HL-60 (cell line): ENCODE measurements around the gene CACTIN.

ENCODE experiments used
- DNase-seq, 2 experiments: peaks; one replicate each; pipeline ENCODE4 v3.0.0-alpha.2; 2010 to 2020; ENCODE audit warnings: low read depth in 1 of 2, low spot score in 1 of 2
- H3K27ac ChIP-seq: fragments of 250-450 bp; sonication (Bioruptor Pico); replicated peaks from 2 replicates; pipeline ENCODE4 v1.5.1; 2020; ENCODE audit warnings: mild to moderate bottlenecking, moderate library complexity
- H3K27me3 ChIP-seq: fragments of 250-450 bp; sonication (Bioruptor Pico); 2 replicates; pipeline ENCODE4 v1.5.1; 2021; ENCODE audit warnings: mild to moderate bottlenecking, moderate library complexity; ENCODE audit not compliant: insufficient read depth, poor library complexity, severe bottlenecking
- H3K4me3 ChIP-seq: replicated peaks from 2 replicates; pipeline ENCODE4 v1.5.1; 2011; ENCODE audit warnings: mild to moderate bottlenecking, control low read depth, low read length; ENCODE audit not compliant: insufficient read depth
- GABPA ChIP-seq: IDR thresholded peaks from 2 replicates; pipeline ENCODE4 v1.6.1; 2012; ENCODE audit warnings: low read depth
- POLR2AphosphoS5 ChIP-seq: IDR thresholded peaks from 2 replicates; pipeline ENCODE4 v1.6.1; 2012; ENCODE audit warnings: low read depth
- SPI1 ChIP-seq: IDR thresholded peaks from 2 replicates; pipeline ENCODE4 v1.6.1; 2012; ENCODE audit warnings: low read depth, mild to moderate bottlenecking, borderline replicate concordance
- TF ChIP-seq, protein P1 (sequence below): IDR thresholded peaks from one replicate; pipeline ENCODE4 v1.5.1; 2011; ENCODE audit warnings: low read length, control low read depth, inconsistent platforms; ENCODE audit not compliant: insufficient read depth
- TF ChIP-seq, protein P2 (sequence below): IDR thresholded peaks from 2 replicates; pipeline ENCODE4 v1.6.1; 2012; ENCODE audit warnings: low read depth; ENCODE audit not compliant: insufficient replicate concordance

Gene CACTIN

DNA sequence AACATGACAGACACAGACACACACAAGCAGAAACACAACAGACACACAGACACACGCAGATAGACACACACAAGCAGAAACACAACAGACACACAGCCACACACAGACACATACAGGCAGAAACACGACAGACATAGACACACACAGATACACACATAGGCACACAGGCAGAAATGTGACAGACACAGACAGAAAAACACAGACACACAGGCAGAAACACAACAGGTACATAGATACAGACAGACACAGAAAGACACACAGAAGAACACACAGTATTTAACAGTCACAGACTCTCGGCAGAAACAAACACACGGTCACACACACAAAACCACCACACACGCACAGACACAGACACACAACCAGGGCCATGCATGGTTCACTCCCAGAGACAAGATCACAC lies 20.8 kb downstream of the CACTIN start:
- no peak overlapping the region for H3K4me3 ChIP-seq
- TF ChIP-seq POLR2AphosphoS5 (no peak), SPI1 (no peak), GABPA (no peak)
- TF ChIP-seq, protein P1, sequence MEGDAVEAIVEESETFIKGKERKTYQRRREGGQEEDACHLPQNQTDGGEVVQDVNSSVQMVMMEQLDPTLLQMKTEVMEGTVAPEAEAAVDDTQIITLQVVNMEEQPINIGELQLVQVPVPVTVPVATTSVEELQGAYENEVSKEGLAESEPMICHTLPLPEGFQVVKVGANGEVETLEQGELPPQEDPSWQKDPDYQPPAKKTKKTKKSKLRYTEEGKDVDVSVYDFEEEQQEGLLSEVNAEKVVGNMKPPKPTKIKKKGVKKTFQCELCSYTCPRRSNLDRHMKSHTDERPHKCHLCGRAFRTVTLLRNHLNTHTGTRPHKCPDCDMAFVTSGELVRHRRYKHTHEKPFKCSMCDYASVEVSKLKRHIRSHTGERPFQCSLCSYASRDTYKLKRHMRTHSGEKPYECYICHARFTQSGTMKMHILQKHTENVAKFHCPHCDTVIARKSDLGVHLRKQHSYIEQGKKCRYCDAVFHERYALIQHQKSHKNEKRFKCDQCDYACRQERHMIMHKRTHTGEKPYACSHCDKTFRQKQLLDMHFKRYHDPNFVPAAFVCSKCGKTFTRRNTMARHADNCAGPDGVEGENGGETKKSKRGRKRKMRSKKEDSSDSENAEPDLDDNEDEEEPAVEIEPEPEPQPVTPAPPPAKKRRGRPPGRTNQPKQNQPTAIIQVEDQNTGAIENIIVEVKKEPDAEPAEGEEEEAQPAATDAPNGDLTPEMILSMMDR = no peak
- TF ChIP-seq, protein P2, sequence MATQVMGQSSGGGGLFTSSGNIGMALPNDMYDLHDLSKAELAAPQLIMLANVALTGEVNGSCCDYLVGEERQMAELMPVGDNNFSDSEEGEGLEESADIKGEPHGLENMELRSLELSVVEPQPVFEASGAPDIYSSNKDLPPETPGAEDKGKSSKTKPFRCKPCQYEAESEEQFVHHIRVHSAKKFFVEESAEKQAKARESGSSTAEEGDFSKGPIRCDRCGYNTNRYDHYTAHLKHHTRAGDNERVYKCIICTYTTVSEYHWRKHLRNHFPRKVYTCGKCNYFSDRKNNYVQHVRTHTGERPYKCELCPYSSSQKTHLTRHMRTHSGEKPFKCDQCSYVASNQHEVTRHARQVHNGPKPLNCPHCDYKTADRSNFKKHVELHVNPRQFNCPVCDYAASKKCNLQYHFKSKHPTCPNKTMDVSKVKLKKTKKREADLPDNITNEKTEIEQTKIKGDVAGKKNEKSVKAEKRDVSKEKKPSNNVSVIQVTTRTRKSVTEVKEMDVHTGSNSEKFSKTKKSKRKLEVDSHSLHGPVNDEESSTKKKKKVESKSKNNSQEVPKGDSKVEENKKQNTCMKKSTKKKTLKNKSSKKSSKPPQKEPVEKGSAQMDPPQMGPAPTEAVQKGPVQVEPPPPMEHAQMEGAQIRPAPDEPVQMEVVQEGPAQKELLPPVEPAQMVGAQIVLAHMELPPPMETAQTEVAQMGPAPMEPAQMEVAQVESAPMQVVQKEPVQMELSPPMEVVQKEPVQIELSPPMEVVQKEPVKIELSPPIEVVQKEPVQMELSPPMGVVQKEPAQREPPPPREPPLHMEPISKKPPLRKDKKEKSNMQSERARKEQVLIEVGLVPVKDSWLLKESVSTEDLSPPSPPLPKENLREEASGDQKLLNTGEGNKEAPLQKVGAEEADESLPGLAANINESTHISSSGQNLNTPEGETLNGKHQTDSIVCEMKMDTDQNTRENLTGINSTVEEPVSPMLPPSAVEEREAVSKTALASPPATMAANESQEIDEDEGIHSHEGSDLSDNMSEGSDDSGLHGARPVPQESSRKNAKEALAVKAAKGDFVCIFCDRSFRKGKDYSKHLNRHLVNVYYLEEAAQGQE = no peak
- peaks cover 11% of the 10 kb centered on the region for H3K27me3 ChIP-seq
- no peak overlapping the region for H3K27ac ChIP-seq
- DNase-seq = no peak

DNA sequence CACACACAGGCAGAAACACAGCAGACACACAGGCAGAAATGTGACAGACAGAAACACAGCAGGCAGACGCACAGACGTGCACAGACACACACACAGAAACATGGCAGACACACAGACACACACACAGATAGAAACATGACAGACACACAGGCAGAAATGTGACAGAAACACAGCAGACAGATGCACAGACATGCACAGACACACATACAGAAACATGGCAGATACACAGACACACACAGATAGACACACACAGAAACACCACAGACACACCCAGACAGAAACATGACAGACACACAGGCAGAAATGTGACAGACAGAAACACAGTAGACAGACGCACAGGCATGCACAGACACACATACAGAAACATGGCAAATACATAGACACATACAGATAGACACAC lies 21.2 kb downstream of the CACTIN start:
- H3K27ac ChIP-seq = no peak overlapping the region
- TF ChIP-seq, protein P2 = no peak
- peaks cover 11% of the 10 kb centered on the region for H3K27me3 ChIP-seq
- no peak overlapping the region for H3K4me3 ChIP-seq
- no peak for DNase-seq

DNA sequence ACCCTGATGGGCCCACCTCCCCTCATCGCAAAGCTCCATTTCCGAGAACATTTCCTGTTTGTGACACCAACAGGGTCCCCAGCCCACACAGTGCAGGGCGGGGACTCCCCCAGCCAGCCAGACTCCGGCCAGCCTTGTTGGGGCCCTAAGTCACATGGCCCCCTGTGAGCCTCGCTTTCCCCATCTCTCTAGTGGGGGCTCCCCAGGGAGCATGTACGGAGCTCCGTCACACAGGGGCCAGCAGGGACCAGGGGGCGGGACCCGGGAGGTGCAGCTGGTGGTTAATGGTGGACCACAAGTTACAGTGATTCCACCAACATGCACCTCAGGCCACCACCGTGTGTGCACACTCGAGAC lies 21.6 kb downstream of the CACTIN start:
- TF ChIP-seq POLR2AphosphoS5 (no peak), SPI1 (no peak), GABPA (no peak)
- TF ChIP-seq, protein P1 = no peak
- TF ChIP-seq, protein P2 = no peak
- no peak overlapping the region for H3K27ac ChIP-seq
- DNase-seq = no peak
- peaks cover 11% of the 10 kb centered on the region for H3K27me3 ChIP-seq
- no peak overlapping the region for H3K4me3 ChIP-seq
